Esophagus muscularis mucosa (tissue), 4 donors: ENCODE measurements around the gene NPHP4. TPM values are rescaled to one million over a fixed set of nuclear protein-coding genes. Genes with fewer than 3 reads are reported as not detected.

Experiments
- DNase-seq: peaks from one replicate; pipeline ENCODE4 v3.0.0-alpha.2; 2017; ENCODE audit errors: extremely low spot score
- H3K27ac ChIP-seq, 4 donors: fragments of 200-600 bp; sonication (generic); replicated peaks in 1 of 4; 1 replicate in 3 of 4; 2 replicates in 1 of 4; pipeline ENCODE4 v1.5.1; 2016 to 2019; ENCODE audit warnings: mild to moderate bottlenecking in 1 of 4
- H3K27me3 ChIP-seq, 4 donors: fragments of 200-600 bp; sonication (generic); one replicate each; pipeline versions ENCODE4 v1.5.1 to v1.6.0; 2016 to 2019
- H3K36me3 ChIP-seq, 4 donors: fragments of 200-600 bp; sonication (generic); one replicate each; pipeline ENCODE4 v1.5.1; 2016 to 2019
- H3K4me1 ChIP-seq, 4 donors: fragments of 200-600 bp; sonication (generic); one replicate each; pipeline ENCODE4 v1.5.1; 2016 to 2019
- H3K4me3 ChIP-seq, 4 donors: fragments of 200-600 bp; sonication (generic); 1 replicate in 2 of 4; 2 replicates in 2 of 4; pipeline ENCODE4 v1.5.1; 2016 to 2019; ENCODE audit warnings: mild to moderate bottlenecking in 4 of 4, moderate library complexity in 1 of 4
- H3K9me3 ChIP-seq, 4 donors: fragments of 200-600 bp; sonication (generic); 1 replicate in 3 of 4; 2 replicates in 1 of 4; pipeline ENCODE4 v1.5.1; 2016 to 2019
- EP300 ChIP-seq: sonication (generic); formaldehyde crosslinking; IDR thresholded peaks from one replicate; pipeline ENCODE4 v1.6.1; 2017; ENCODE audit warnings: antibody characterized with exemption
- POLR2A ChIP-seq: fragments of 450-650 bp; IDR thresholded peaks from one replicate; pipeline ENCODE4 v1.6.1; 2017; ENCODE audit warnings: antibody characterized with exemption, moderate library complexity, mild to moderate bottlenecking, low read depth
- POLR2AphosphoS5 ChIP-seq, 2 donors: sonication (generic); formaldehyde crosslinking; IDR thresholded peaks; one replicate each; pipeline ENCODE4 v1.6.1; 2017; ENCODE audit warnings: antibody characterized with exemption in 2 of 2
- WGBS: methylation state at CpG from one replicate; pipeline ENCODE4 v1.1.5; 2018; 5-methylcytosine and 5-hydroxymethylcytosine counted together
- intact Hi-C: fragments of 100-400 bp; cut with DNase I; formaldehyde crosslinking; loops from one replicate; pipeline ENCODE4 v1.15.1; 2023
- total RNA-seq, 4 donors: library from RNA; depleted of rRNA; stranded (reverse); fragments of >200 nt; gene quantifications; one replicate each; pipeline versions ENCODE4 v1.1.0 to v1.2.1, GENCODE V29; 2016
- TF ChIP-seq, protein P1 (sequence below), 3 experiments: fragments of 200-600 bp in 2 of 3; fragments of 450-650 bp in 1 of 3; sonication (generic) in 2 of 3; IDR thresholded peaks; one replicate each; pipeline ENCODE4 v1.5.1; 2017 to 2019; ENCODE audit warnings: antibody characterized with exemption in 3 of 3, mild to moderate bottlenecking in 2 of 3, moderate library complexity in 1 of 3

NPHP4 gene
- total RNA-seq, 4 donors from 2014 or later: 6.5 to 9.1 (median 8.0) TPM

DNA sequence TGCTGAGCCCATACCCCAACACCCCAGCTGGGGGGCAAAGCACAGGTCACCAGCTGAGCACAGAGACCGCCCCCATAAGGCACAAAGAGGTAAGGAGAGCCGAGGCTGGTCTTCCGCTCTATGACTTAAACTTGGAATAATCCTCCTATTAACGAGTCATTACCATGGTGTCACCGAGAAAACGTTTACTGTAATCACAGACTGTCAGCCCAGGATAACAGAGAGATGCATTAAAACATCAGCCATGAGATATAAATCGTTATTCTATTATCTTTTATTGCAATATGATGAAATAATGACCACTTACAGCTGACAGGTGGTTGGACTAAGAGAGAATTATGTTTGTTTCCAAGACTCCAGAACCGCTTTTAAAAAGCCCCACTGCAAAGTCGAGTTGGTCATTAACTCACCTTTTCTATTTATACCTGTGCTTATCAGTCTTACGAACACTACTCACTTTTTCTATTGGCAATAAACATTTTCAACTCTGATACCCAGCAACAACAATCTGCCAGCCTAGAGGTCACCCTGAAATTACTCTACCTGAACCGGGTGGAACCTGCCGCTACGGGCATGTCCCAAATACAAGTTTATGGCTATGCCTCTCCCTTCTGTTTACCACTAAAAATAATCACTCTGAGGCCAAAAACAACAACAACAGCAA, 21.5 kb downstream of the NPHP4 start:
- TF ChIP-seq POLR2AphosphoS5 (IDR thresholded peaks at IDR 0.05): no peak
- TF ChIP-seq, protein P1, sequence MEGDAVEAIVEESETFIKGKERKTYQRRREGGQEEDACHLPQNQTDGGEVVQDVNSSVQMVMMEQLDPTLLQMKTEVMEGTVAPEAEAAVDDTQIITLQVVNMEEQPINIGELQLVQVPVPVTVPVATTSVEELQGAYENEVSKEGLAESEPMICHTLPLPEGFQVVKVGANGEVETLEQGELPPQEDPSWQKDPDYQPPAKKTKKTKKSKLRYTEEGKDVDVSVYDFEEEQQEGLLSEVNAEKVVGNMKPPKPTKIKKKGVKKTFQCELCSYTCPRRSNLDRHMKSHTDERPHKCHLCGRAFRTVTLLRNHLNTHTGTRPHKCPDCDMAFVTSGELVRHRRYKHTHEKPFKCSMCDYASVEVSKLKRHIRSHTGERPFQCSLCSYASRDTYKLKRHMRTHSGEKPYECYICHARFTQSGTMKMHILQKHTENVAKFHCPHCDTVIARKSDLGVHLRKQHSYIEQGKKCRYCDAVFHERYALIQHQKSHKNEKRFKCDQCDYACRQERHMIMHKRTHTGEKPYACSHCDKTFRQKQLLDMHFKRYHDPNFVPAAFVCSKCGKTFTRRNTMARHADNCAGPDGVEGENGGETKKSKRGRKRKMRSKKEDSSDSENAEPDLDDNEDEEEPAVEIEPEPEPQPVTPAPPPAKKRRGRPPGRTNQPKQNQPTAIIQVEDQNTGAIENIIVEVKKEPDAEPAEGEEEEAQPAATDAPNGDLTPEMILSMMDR (IDR thresholded peaks at IDR 0.05): no peak
- TF ChIP-seq POLR2A: no peak
- TF ChIP-seq EP300: no peak
- Histone ChIP-seq H3K27ac (no peak overlapping the region), H3K9me3 (no peaks in the 10 kb centered on the region), H3K4me3 (no peak overlapping the region), H3K4me1 (no peaks in the 10 kb centered on the region), H3K27me3 (no peaks in the 10 kb centered on the region), H3K36me3 (peaks cover 12 to 52% (median 44%) of the 10 kb centered on the region in 4 donors)
- intact Hi-C loops: no loop called here
- no peak for DNase-seq
- WGBS: 85% methylated on average over 13 of the region's 13 CpGs

DNA sequence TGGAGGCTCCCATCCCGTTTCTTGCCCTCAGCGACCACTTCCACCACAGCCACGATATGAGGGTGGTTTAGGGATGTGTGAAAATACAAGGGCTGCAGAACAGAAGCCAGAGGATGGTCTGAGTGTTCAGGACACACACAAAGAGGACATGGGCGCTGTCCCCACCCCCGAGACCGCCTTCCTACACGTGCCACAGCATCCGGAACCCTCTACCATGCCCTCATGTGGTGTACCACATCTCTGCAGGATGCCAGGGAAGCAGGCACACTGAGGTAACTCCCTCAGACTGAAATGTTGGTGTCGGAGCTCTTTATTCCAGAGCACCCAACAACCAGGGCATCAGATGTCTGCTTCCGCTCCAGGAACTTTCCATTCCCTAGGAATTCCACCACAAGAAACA, 23.1 kb downstream of the NPHP4 start:
- no peak overlapping the region for H3K27ac ChIP-seq
- intact Hi-C loops: no loop called here
- H3K9me3 ChIP-seq: no peaks in the 10 kb centered on the region
- no peaks in the 10 kb centered on the region for H3K27me3 ChIP-seq
- no peak for DNase-seq
- H3K4me3 ChIP-seq: no peak overlapping the region
- TF ChIP-seq EP300 (no peak), POLR2AphosphoS5 (IDR thresholded peaks at IDR 0.05) (no peak), POLR2A (no peak)
- TF ChIP-seq, protein P1 (IDR thresholded peaks at IDR 0.05): no peak
- H3K36me3 ChIP-seq: peaks cover 12 to 58% (median 49%) of the 10 kb centered on the region in 4 donors
- WGBS: 95% methylated on average over 9 of the region's 10 CpGs
- no peaks in the 10 kb centered on the region for H3K4me1 ChIP-seq

DNA sequence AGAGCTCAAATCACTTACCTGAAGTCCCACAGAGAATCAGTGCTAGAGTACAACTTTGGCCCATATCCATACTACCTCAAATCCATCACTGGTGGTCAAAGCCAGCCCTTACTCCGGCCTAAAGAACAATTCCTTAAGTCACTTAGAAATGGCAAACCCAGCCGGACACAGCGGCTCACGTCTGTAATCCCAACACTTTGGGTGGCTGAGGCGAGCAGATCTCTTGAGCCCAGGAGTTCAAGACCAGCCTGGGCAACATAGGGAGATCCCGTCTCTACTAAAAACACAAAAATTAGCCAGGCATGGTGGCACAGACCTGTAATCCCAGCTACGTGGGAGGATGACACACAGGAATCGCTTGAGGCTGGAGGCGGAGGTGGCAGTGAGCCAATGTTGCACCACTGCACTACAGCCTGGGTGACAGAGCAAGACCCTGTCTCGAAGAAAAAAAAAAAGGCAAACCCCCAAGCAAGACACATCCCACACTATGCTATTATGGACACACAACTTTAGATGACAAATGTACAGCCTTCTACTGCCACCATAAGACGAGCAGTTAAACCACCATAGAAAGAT, 24.0 kb downstream of the NPHP4 start:
- no peaks in the 10 kb centered on the region for H3K27me3 ChIP-seq
- H3K27ac ChIP-seq: no peak overlapping the region
- no peak for DNase-seq
- no peaks in the 10 kb centered on the region for H3K4me1 ChIP-seq
- H3K36me3 ChIP-seq: peaks cover 12 to 66% (median 46%) of the 10 kb centered on the region in 4 donors
- TF ChIP-seq EP300 (no peak), POLR2A (no peak), POLR2AphosphoS5 (IDR thresholded peaks at IDR 0.05) (no peak)
- TF ChIP-seq, protein P1 (IDR thresholded peaks at IDR 0.05): no peak
- intact Hi-C loops: no loop called here
- 94% methylated on average over 11 of the region's 11 CpGs for WGBS
- no peaks in the 10 kb centered on the region for H3K9me3 ChIP-seq
- H3K4me3 ChIP-seq: no peak overlapping the region

DNA sequence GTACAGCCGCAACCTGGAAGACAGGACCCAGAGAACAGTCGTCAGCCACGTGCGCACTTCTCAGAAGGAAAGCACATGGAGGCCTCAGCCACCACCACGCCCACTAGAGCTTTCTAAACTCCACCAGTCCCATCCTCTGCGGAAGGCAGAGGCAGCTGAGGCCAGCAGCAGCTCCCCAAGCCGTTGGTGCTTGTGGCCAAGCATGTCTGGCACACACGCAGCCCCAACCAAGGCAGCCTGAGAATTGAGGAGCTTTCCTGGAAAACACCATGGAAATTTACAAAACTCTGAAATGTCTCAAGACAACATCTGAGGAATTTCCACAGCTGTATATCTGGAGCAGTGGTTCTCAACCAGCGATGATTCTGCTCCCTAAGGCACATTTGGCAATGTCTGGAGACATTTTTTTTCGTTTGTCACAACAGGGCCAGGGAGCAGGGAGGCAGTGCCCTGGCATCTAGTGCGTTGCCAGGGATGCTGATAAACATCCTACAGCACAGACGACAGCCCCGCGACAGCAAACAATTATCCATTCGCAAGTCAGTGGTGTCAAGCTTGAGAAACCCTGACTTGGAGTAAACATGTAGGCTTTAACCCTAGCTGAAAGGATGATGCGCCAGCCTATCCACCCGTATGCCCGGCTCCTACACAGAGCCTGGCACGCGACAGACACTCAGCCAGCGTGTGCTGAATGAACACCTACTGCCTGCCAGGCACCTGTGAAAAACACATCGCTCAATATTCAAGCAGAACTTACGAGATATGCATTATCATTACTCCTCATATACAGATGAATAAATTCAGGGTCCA, 24.7 kb downstream of the NPHP4 start:
- H3K36me3 ChIP-seq: peaks cover 12 to 73% (median 48%) of the 10 kb centered on the region in 4 donors
- H3K27ac ChIP-seq: no peak overlapping the region
- H3K27me3 ChIP-seq: no peaks in the 10 kb centered on the region
- DNase-seq: no peak
- H3K9me3 ChIP-seq: no peaks in the 10 kb centered on the region
- 87% methylated on average over 20 of the region's 23 CpGs for WGBS
- TF ChIP-seq, protein P1 (IDR thresholded peaks at IDR 0.05): no peak
- TF ChIP-seq POLR2A (no peak), POLR2AphosphoS5 (IDR thresholded peaks at IDR 0.05) (no peak), EP300 (no peak)
- no peak overlapping the region for H3K4me3 ChIP-seq
- intact Hi-C loops: no loop called here
- no peaks in the 10 kb centered on the region for H3K4me1 ChIP-seq
